RPMI7951 (cell line): ENCODE results near the gene OR8B2. TPM values are rescaled to one million over a fixed set of nuclear protein-coding genes. Genes with fewer than 3 reads are reported as not detected.

Experiments
- total RNA-seq: library from RNA; depleted of rRNA; stranded (reverse); fragments of >200 nt; shearing (Covaris generic); gene quantifications from 2 replicates; pipeline ENCODE4 v1.2.3, GENCODE V29; 2014; rRNA removed

OR8B2 gene
- total RNA-seq, 1 experiment from 2014 or later, result not detected

Other genes with a start within 250 kb of the OR8B2 start
- gene OR10D3, start 201.2 kb downstream of the OR8B2 start, total RNA-seq, result not detected in 2 replicates
- gene OR8G1, start 143.4 kb downstream of the OR8B2 start, total RNA-seq, result not detected in 2 replicates
- not detected in 2 replicates for gene OR8G5, start 128.1 kb downstream of the OR8B2 start, total RNA-seq
- not detected in 2 replicates for gene OR8D1, start 70.5 kb downstream of the OR8B2 start, total RNA-seq
- gene OR8D2, start 64.3 kb downstream of the OR8B2 start, total RNA-seq, result not detected in 2 replicates
- gene OR8B3, start 14.5 kb upstream of the OR8B2 start, total RNA-seq, result not detected in 2 replicates
- not detected in 2 replicates for gene OR8B4, start 40.4 kb upstream of the OR8B2 start, total RNA-seq
- gene OR8B8, start 61.2 kb upstream of the OR8B2 start, total RNA-seq, result not detected in 2 replicates
- gene OR8B12, start 159.2 kb upstream of the OR8B2 start, total RNA-seq, result not detected in 2 replicates
- gene OR8A1, start 185.5 kb upstream of the OR8B2 start, total RNA-seq, result not detected in 2 replicates
- not detected in 2 replicates for gene PANX3, start 226.9 kb upstream of the OR8B2 start, total RNA-seq
- gene TBRG1, start 238.4 kb upstream of the OR8B2 start, total RNA-seq, result 16.2 and 19.3 TPM in 2 replicates